SK-N-SH treated with all-trans-retinoic acid at 6 μM for 48 hours (cell line): Measurements from ENCODE around the gene SNED1.

Experiments
- ATAC-seq: fragments of 200-7000 bp; cut with Tn5 transposase; 3 replicates; pipeline ENCODE4 v1.9.1; 2020; ENCODE audit warnings: mild to moderate bottlenecking, moderate library complexity
- ARNTL ChIP-seq: fragments of 450-650 bp; formaldehyde crosslinking; IDR thresholded peaks from 2 replicates; pipeline ENCODE4 v1.5.0; 2020; ENCODE audit warnings: low read depth, mild to moderate bottlenecking, moderate library complexity, borderline replicate concordance
- BACH2 ChIP-seq: fragments of 250-450 bp; sonication (Bioruptor Pico); IDR thresholded peaks from 2 replicates; pipeline ENCODE4 v1.9.0; 2021; ENCODE audit warnings: mild to moderate bottlenecking, borderline replicate concordance
- CREB5 ChIP-seq: fragments of 250-450 bp; sonication (Bioruptor Pico); IDR thresholded peaks from 2 replicates; pipeline ENCODE4 v1.5.1; 2020; ENCODE audit warnings: low read depth, mild to moderate bottlenecking, moderate library complexity
- CSDC2 ChIP-seq: fragments of 250-450 bp; sonication (Bioruptor Pico); IDR thresholded peaks from 2 replicates; pipeline ENCODE4 v1.5.0; 2020; ENCODE audit warnings: mild to moderate bottlenecking, moderate library complexity
- CSRNP3 ChIP-seq: fragments of 250-450 bp; sonication (Bioruptor Pico); IDR thresholded peaks from 2 replicates; pipeline ENCODE4 v1.5.1; 2021; ENCODE audit warnings: mild to moderate bottlenecking, moderate library complexity
- GLIS3 ChIP-seq: fragments of 250-450 bp; sonication (Bioruptor Pico); IDR thresholded peaks from 2 replicates; pipeline ENCODE4 v1.5.0; 2020; ENCODE audit warnings: mild to moderate bottlenecking, moderate library complexity
- ISL1 ChIP-seq: fragments of 250-450 bp; sonication (Bioruptor Pico); IDR thresholded peaks from 2 replicates; pipeline ENCODE4 v2.1.2; 2022; ENCODE audit warnings: mild to moderate bottlenecking, moderate library complexity
- OSR1 ChIP-seq: fragments of 250-450 bp; sonication (Bioruptor Pico); IDR thresholded peaks from 2 replicates; pipeline ENCODE4 v1.8.0; 2022; ENCODE audit warnings: moderate library complexity, mild to moderate bottlenecking, inconsistent platforms
- PATZ1 ChIP-seq: fragments of 250-450 bp; sonication (Bioruptor Pico); IDR thresholded peaks from 2 replicates; pipeline ENCODE4 v1.8.0; 2020; ENCODE audit warnings: mild to moderate bottlenecking, moderate library complexity, borderline replicate concordance
- POU6F1 ChIP-seq: fragments of 250-450 bp; sonication (Bioruptor Pico); IDR thresholded peaks from 2 replicates; pipeline ENCODE4 v1.8.0; 2021; ENCODE audit warnings: low read depth, mild to moderate bottlenecking, moderate library complexity, borderline replicate concordance
- PPARA ChIP-seq: fragments of 250-450 bp; sonication (Bioruptor Pico); IDR thresholded peaks from 2 replicates; pipeline ENCODE4 v1.5.0; 2020; ENCODE audit warnings: mild to moderate bottlenecking, borderline replicate concordance
- RARB ChIP-seq: fragments of 250-450 bp; sonication (Bioruptor Pico); IDR thresholded peaks from 2 replicates; pipeline ENCODE4 v1.8.0; 2021; ENCODE audit warnings: mild to moderate bottlenecking, moderate library complexity
- SNAI2 ChIP-seq: fragments of 250-450 bp; sonication (Bioruptor Pico); IDR thresholded peaks from 2 replicates; pipeline ENCODE4 v1.5.0; 2020; ENCODE audit warnings: mild to moderate bottlenecking, moderate library complexity
- TSHZ2 ChIP-seq: fragments of 250-450 bp; sonication (Bioruptor Pico); IDR thresholded peaks from 2 replicates; pipeline ENCODE4 v1.5.0; 2020; ENCODE audit warnings: mild to moderate bottlenecking, moderate library complexity
- ZC3H10 ChIP-seq: fragments of 250-450 bp; sonication (Bioruptor Pico); IDR thresholded peaks from 2 replicates; pipeline ENCODE4 v1.5.1; 2021; ENCODE audit warnings: mild to moderate bottlenecking, moderate library complexity
- ZFP30 ChIP-seq: fragments of 450-650 bp; formaldehyde crosslinking; IDR thresholded peaks from 2 replicates; pipeline ENCODE4 v1.5.0; 2022; ENCODE audit warnings: mild to moderate bottlenecking, moderate library complexity
- ZNF565 ChIP-seq: fragments of 450-650 bp; formaldehyde crosslinking; conservative IDR thresholded peaks from 2 replicates; pipeline ENCODE4 v1.5.0; 2020; ENCODE audit warnings: low read depth, mild to moderate bottlenecking, moderate library complexity
- ZNF70 ChIP-seq: fragments of 450-650 bp; formaldehyde crosslinking; IDR thresholded peaks from 2 replicates; pipeline ENCODE4 v1.5.0; 2020; ENCODE audit warnings: mild to moderate bottlenecking, moderate library complexity
- ZNF8 ChIP-seq: fragments of 450-650 bp; formaldehyde crosslinking; IDR thresholded peaks from 2 replicates; pipeline ENCODE4 v1.5.0; 2020; ENCODE audit warnings: mild to moderate bottlenecking, moderate library complexity

SNED1 gene

GRCh38 chr2:240992572-240993291, 5.7 kb upstream of the SNED1 start (continued):
- TF ChIP-seq CREB5 (CRISPR knock-in tag) (no peak), ZFP30 (no peak)

- ATAC-seq = no peak
- TF ChIP-seq CSRNP3 (CRISPR knock-in tag) = no peak
- no peak for TF ChIP-seq POU6F1
- no peak for TF ChIP-seq ARNTL
Measured at GRCh38 chr2:240993446-240994170, 4.8 kb upstream of the SNED1 start.

GRCh38 chr2:240994171-240994896, 4.1 kb upstream of the SNED1 start:
- no peak for TF ChIP-seq CSDC2 (CRISPR knock-in tag)
- TF ChIP-seq ZNF8 (CRISPR knock-in tag) = no peak
- TF ChIP-seq CREB5 (CRISPR knock-in tag) = no peak
- TF ChIP-seq ZNF70 (CRISPR knock-in tag) = no peak
- no peak for TF ChIP-seq ZFP30
- TF ChIP-seq PATZ1 (CRISPR knock-in tag) = no peak
- TF ChIP-seq ZC3H10 (CRISPR knock-in tag) = no peak
- TF ChIP-seq RARB (CRISPR knock-in tag) = no peak
- no peak for TF ChIP-seq CSRNP3 (CRISPR knock-in tag)
- TF ChIP-seq POU6F1 = no peak
- no peak for TF ChIP-seq SNAI2 (CRISPR knock-in tag)
- no peak for TF ChIP-seq BACH2 (CRISPR knock-in tag)
- TF ChIP-seq ISL1 (CRISPR knock-in tag) = no peak
- no peak for TF ChIP-seq ZNF565 (CRISPR knock-in tag)
- TF ChIP-seq TSHZ2 (CRISPR knock-in tag) = no peak
- TF ChIP-seq PPARA = no peak
- no peak for TF ChIP-seq GLIS3 (CRISPR knock-in tag)
- TF ChIP-seq OSR1 (CRISPR knock-in tag) = no peak
- no peak for TF ChIP-seq ARNTL
- ATAC-seq = no peak
